GM12874 (cell line): ENCODE data around the gene MEG3.

Experiments
- TF ChIP-seq, protein P1 (sequence below): IDR thresholded peaks from 2 replicates; pipeline ENCODE4 v1.5.1; 2011; ENCODE audit warnings: low read depth, mild to moderate bottlenecking, control low read depth, low read length, moderate library complexity; ENCODE audit not compliant: insufficient read depth

Gene MEG3

DNA sequence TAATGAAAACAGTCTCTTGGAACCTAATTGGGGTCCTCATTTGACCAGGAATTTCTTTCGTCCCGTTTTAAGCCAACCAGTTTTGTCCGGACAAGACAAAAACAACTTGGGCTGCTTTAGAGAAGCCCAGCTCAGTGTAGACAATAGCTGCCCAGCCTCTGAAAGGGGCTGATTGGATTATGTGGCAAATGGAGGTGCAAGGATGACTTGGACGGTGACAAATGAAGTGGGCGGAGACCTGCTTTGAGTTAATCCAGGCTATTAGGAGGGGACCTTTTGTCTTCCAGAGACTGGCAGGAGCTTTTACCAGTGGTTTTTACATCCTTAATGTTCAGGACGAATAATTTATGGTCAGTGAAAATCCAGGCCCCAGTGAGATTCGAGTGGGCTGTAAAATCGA is 4.8 kb downstream of the MEG3 start:
- TF ChIP-seq, protein P1, sequence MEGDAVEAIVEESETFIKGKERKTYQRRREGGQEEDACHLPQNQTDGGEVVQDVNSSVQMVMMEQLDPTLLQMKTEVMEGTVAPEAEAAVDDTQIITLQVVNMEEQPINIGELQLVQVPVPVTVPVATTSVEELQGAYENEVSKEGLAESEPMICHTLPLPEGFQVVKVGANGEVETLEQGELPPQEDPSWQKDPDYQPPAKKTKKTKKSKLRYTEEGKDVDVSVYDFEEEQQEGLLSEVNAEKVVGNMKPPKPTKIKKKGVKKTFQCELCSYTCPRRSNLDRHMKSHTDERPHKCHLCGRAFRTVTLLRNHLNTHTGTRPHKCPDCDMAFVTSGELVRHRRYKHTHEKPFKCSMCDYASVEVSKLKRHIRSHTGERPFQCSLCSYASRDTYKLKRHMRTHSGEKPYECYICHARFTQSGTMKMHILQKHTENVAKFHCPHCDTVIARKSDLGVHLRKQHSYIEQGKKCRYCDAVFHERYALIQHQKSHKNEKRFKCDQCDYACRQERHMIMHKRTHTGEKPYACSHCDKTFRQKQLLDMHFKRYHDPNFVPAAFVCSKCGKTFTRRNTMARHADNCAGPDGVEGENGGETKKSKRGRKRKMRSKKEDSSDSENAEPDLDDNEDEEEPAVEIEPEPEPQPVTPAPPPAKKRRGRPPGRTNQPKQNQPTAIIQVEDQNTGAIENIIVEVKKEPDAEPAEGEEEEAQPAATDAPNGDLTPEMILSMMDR = no peak

DNA sequence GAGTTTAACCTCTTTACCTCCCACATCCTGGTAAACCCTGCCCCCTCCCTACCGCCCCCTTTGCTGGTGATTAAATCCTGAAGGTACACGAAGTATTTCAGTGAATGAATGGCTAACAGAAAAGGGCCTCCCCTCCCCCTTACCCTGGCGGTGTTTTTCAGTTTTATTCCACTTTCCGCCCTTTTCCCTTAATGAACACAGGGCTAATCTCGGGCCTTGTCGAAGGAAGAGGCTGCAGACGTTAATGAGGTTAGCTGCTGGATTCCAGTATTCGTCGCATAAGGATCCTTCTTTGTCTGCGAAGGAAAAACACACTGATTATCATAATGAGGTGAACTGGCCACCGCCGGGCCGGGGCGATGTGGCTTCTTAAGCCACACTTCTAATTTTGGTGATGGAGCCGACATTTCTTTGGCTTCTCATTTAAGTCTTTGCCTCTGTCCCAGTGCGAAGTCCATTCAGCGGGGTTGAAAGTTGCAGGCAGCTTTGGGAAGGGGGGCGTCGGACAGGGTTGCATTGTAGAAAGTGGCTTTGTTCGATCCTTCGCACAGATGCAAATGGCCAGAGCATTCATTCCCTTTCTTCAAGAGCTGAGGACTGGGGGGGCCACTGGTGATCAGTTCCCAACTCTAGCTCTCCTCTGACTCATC is 6.5 kb downstream of the MEG3 start:
- TF ChIP-seq, protein P1 = no peak

DNA sequence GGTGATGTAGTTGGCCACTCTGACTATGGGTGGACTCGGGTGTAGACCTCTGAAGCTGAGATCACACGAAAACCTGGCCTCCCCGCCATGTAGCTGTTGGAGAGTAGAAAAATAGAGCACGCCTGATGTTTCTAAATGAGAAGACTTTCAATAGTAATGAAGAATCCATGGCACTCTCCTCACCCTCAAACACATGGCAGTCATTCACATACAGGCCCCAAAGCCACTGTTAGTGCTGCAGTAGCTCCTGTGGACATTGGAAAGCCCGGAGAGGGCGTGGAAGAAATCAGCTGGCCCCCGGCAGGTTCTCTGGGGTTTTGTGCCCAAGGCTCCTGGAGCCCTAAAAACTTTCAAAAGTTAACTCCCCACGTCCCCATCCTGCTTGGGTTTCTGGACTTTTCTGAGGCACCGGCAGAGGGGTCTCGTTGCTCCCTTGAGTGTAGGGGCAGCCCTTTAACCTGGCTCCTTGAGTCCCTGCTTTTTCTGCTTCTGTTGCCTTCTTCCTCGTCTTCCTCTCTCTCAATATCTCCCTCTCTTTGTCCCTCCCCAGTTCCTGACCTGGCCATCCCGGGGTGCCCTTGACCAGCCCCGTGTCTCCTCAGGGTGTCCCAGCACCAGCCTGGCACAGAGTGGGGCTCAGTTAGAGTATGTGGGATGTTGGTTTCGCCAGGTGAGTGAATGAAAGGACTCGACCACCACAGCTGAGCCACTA is 8.3 kb downstream of the MEG3 start:
- TF ChIP-seq, protein P1 = no peak

DNA sequence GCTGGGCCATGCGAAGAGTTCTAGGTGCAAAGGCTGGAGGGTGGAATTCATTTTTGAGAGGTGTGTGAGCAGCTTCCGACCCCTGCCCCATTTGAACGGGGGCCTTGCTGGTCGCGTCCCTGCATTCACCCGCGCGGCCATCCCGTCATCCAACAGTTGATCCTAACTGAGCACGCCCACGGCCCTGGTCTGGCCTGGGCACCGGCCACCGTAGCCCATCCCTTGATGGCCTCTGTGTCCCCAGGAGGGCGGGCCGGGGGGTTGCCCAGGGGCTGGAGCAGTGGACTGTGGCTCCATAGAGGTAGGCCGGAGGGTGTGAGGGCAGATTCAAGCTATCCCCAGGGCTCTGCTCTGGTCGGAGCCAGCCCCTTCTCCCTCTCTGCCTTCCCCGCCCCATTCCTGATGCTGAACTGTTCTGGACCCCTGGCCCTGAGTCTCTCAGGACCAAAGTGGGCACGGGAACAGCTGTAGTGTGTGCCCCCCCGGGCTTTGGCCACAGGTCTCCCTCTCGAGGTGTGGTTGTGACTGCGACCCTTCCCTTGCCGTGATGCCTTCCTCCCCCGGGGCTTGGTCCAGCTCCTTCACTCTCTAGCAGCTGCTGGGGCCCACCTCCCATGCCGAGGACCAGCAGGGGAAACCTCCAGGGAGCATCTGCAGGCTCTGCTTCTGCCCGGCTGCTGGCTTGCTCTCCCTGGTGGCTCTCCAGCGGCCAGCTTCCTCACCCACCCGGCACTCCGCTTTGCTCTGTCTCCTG is 9.1 kb downstream of the MEG3 start:
- TF ChIP-seq, protein P1 = no peak

DNA sequence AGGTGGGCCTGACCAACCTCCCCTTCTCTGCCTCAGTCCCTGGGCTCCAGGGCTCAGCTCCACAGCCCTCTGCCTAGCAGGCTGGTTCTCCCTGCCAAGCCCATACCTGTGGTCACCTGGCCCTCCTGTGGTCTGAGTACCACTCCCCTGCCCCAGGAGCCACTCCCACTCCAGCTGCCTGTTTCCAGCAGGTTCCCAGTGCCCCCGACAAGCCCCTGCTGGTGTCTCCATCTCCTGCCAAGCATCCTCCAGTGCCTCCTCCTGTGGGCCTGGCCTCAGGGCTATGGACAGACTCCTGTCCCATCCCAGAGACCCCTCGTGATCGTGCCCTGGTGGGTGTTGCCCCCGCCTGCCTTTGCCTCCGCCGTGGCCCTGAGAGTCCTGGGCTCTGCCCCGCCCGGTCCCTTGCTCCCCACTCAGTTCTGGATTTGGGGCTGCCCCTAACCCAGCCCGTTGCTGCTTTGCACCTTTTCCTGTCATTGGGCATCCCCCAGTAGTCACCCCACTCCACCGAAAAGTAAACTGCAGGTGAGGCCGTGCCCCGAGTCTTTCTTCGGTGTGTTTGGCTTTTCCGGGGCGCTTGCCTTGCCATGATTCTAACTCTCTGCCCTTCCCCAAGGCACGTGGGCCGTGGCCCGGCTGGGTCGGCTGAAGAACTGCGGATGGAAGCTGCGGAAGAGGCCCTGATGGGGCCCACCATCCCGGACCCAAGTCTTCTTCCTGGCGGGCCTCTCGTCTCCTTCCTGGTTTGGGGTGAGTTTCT is 9.8 kb downstream of the MEG3 start:
- TF ChIP-seq, protein P1 = no peak

DNA sequence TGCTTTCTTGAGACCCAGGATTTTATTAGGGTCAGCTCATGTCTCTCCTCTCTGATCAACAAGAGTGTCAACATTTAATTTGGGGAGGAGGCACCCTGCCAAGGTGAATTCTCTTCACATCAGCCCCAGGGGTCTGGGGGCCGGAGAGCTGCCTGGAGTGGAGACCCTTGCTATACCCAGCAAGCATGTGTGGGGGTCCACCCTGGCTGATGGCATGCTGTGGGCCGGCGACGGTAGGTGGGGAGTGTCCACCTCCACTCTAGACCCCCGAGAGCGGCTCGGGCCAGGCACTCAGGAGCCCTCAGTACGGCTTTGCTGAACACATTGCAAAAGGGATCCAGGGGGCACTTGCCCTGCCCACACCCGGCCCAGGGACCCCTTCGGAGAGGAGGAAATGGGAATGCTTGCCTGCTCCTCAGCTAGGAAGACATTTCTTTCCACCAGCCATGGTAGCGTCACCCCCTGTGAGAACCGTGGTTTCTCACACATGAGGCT is 10.4 kb downstream of the MEG3 start:
- TF ChIP-seq, protein P1 = no peak
